SK-N-SH treated with all-trans-retinoic acid at 6 μM for 48 hours (cell line): ENCODE measurements around the gene TSPAN3.

Experiments used
- ARNTL ChIP-seq: fragments of 450-650 bp; formaldehyde crosslinking; IDR thresholded peaks from 2 replicates; pipeline ENCODE4 v1.5.0; 2020; ENCODE audit warnings: low read depth, mild to moderate bottlenecking, moderate library complexity, borderline replicate concordance
- PPARA ChIP-seq: fragments of 250-450 bp; sonication (Bioruptor Pico); IDR thresholded peaks from 2 replicates; pipeline ENCODE4 v1.5.0; 2020; ENCODE audit warnings: mild to moderate bottlenecking, borderline replicate concordance
- RARB ChIP-seq: fragments of 250-450 bp; sonication (Bioruptor Pico); IDR thresholded peaks from 2 replicates; pipeline ENCODE4 v1.8.0; 2021; ENCODE audit warnings: mild to moderate bottlenecking, moderate library complexity
- SNAI2 ChIP-seq: fragments of 250-450 bp; sonication (Bioruptor Pico); IDR thresholded peaks from 2 replicates; pipeline ENCODE4 v1.5.0; 2020; ENCODE audit warnings: mild to moderate bottlenecking, moderate library complexity
- TOX ChIP-seq: fragments of 250-450 bp; sonication (Bioruptor Pico); IDR thresholded peaks from 2 replicates; pipeline ENCODE4 v1.8.0; 2021; ENCODE audit warnings: mild to moderate bottlenecking, moderate library complexity, borderline replicate concordance
- ZC3H10 ChIP-seq: fragments of 250-450 bp; sonication (Bioruptor Pico); IDR thresholded peaks from 2 replicates; pipeline ENCODE4 v1.5.1; 2021; ENCODE audit warnings: mild to moderate bottlenecking, moderate library complexity
- ZFP3 ChIP-seq: fragments of 250-450 bp; sonication (Bioruptor Pico); IDR thresholded peaks from 2 replicates; pipeline ENCODE4 v1.5.0; 2020; ENCODE audit warnings: mild to moderate bottlenecking, moderate library complexity
- ZFP30 ChIP-seq: fragments of 450-650 bp; formaldehyde crosslinking; IDR thresholded peaks from 2 replicates; pipeline ENCODE4 v1.5.0; 2022; ENCODE audit warnings: mild to moderate bottlenecking, moderate library complexity
- ZNF70 ChIP-seq: fragments of 450-650 bp; formaldehyde crosslinking; IDR thresholded peaks from 2 replicates; pipeline ENCODE4 v1.5.0; 2020; ENCODE audit warnings: mild to moderate bottlenecking, moderate library complexity
- ZNF8 ChIP-seq: fragments of 450-650 bp; formaldehyde crosslinking; IDR thresholded peaks from 2 replicates; pipeline ENCODE4 v1.5.0; 2020; ENCODE audit warnings: mild to moderate bottlenecking, moderate library complexity
- TF ChIP-seq, protein P1 (sequence below): fragments of 250-450 bp; sonication (Bioruptor Pico); IDR thresholded peaks from 2 replicates; pipeline ENCODE4 v1.8.0; 2020; ENCODE audit warnings: mild to moderate bottlenecking, moderate library complexity, borderline replicate concordance
- TF ChIP-seq, protein P2 (sequence below): fragments of 250-450 bp; sonication (Bioruptor Pico); IDR thresholded peaks from 2 replicates; pipeline ENCODE4 v1.8.0; 2021; ENCODE audit warnings: low read depth, mild to moderate bottlenecking, moderate library complexity, borderline replicate concordance

GRCh38 chr15:77027697-77028450 is 43.0 kb downstream of the TSPAN3 start:
- TF ChIP-seq TOX = no peak
- no peak for TF ChIP-seq ARNTL
- no peak for TF ChIP-seq RARB (CRISPR knock-in tag)
- no peak for TF ChIP-seq ZFP3 (CRISPR knock-in tag)
- no peak for TF ChIP-seq ZNF70 (CRISPR knock-in tag)
- TF ChIP-seq PPARA = no peak
- TF ChIP-seq, protein P1, sequence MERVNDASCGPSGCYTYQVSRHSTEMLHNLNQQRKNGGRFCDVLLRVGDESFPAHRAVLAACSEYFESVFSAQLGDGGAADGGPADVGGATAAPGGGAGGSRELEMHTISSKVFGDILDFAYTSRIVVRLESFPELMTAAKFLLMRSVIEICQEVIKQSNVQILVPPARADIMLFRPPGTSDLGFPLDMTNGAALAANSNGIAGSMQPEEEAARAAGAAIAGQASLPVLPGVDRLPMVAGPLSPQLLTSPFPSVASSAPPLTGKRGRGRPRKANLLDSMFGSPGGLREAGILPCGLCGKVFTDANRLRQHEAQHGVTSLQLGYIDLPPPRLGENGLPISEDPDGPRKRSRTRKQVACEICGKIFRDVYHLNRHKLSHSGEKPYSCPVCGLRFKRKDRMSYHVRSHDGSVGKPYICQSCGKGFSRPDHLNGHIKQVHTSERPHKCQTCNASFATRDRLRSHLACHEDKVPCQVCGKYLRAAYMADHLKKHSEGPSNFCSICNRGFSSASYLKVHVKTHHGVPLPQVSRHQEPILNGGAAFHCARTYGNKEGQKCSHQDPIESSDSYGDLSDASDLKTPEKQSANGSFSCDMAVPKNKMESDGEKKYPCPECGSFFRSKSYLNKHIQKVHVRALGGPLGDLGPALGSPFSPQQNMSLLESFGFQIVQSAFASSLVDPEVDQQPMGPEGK = no peak
- TF ChIP-seq, protein P2, sequence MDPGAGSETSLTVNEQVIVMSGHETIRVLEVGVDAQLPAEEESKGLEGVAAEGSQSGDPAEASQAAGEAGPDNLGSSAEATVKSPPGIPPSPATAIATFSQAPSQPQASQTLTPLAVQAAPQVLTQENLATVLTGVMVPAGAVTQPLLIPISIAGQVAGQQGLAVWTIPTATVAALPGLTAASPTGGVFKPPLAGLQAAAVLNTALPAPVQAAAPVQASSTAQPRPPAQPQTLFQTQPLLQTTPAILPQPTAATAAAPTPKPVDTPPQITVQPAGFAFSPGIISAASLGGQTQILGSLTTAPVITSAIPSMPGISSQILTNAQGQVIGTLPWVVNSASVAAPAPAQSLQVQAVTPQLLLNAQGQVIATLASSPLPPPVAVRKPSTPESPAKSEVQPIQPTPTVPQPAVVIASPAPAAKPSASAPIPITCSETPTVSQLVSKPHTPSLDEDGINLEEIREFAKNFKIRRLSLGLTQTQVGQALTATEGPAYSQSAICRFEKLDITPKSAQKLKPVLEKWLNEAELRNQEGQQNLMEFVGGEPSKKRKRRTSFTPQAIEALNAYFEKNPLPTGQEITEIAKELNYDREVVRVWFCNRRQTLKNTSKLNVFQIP (CRISPR knock-in tag) = no peak
- TF ChIP-seq ZFP30 (CRISPR knock-in tag) = no peak
- TF ChIP-seq SNAI2 = no peak
- TF ChIP-seq ZNF8 (CRISPR knock-in tag) = no peak
- TF ChIP-seq ZC3H10 (CRISPR knock-in tag) = no peak
